Naive thymus-derived CD4-positive, alpha-beta T cell (primary cell): ENCODE data around the gene MRPL4. TPM values are rescaled to one million over a fixed set of nuclear protein-coding genes. Genes with fewer than 3 reads are reported as not detected.

ENCODE experiments used
- ATAC-seq: fragments of 150-1000 bp; cut with Tn5 transposase; 2 replicates; pipeline ENCODE4 v1.10.0; 2021; ENCODE audit warnings: mild to moderate bottlenecking, moderate library complexity
- CTCF ChIA-PET: fragments of 350-600 bp; sonication (Branson Sonifier 250); formaldehyde crosslinking; loops from one replicate; lab custom pipeline; 2021; ENCODE audit warnings: antibody characterized with exemption; lab: Charles Lee
- POLR2A ChIA-PET: fragments of 350-600 bp; sonication (Branson Sonifier 250); formaldehyde crosslinking; loops from one replicate; lab custom pipeline; 2021; ENCODE audit warnings: antibody characterized with exemption, inconsistent platforms; lab: Charles Lee
- DNase-seq, 9 donors: peaks; one replicate each; pipeline versions ENCODE4 v3.0.0 to v3.0.0-alpha.2; 2020 to 2022; ENCODE audit warnings: mixed read lengths in 1 of 9
- H3K27ac ChIP-seq: one replicate; pipeline ENCODE4 v1.7.0; 2013; ENCODE audit warnings: mild to moderate bottlenecking, low read depth, low read length, moderate library complexity
- H3K27me3 ChIP-seq, 2 donors: one replicate each; pipeline ENCODE4 v1.7.0; 2013; ENCODE audit warnings: low read length in 2 of 2, mild to moderate bottlenecking in 2 of 2, moderate library complexity in 2 of 2; ENCODE audit not compliant: control insufficient read depth in 2 of 2, insufficient read depth in 2 of 2
- H3K36me3 ChIP-seq, 3 experiments: 1 replicate in 2 of 3; 2 replicates in 1 of 3; pipeline ENCODE4 v1.7.0; 2013; ENCODE audit warnings: low read length in 3 of 3, mild to moderate bottlenecking in 3 of 3, moderate library complexity in 1 of 3; ENCODE audit not compliant: insufficient read depth in 3 of 3, control insufficient read depth in 2 of 3
- H3K4me1 ChIP-seq, 2 donors: one replicate each; pipeline ENCODE4 v1.7.0; 2013; ENCODE audit warnings: low read length in 2 of 2, mild to moderate bottlenecking in 2 of 2, moderate library complexity in 1 of 2; ENCODE audit not compliant: control insufficient read depth in 2 of 2, insufficient read depth in 2 of 2
- H3K4me3 ChIP-seq: 2 replicates; pipeline ENCODE4 v1.7.0; 2013; ENCODE audit warnings: mild to moderate bottlenecking, low read length
- H3K9me3 ChIP-seq, 3 experiments: 1 replicate in 2 of 3; 2 replicates in 1 of 3; pipeline ENCODE4 v1.7.0; 2013; ENCODE audit warnings: low read length in 3 of 3; ENCODE audit not compliant: control insufficient read depth in 2 of 3
- H3K27ac Mint-ChIP-seq, 9 donors: one replicate each; pipeline ENCODE4 v1.8.0; 2020 to 2022; ENCODE audit warnings: mixed read lengths in 9 of 9, mild to moderate bottlenecking in 8 of 9, moderate library complexity in 5 of 9, inconsistent platforms in 2 of 9
- H3K27me3 Mint-ChIP-seq, 5 donors: one replicate each; pipeline ENCODE4 v1.8.0; 2021 to 2022; ENCODE audit warnings: mixed read lengths in 5 of 5, mild to moderate bottlenecking in 1 of 5
- H3K36me3 Mint-ChIP-seq, 5 donors: one replicate each; pipeline ENCODE4 v1.8.0; 2020 to 2022; ENCODE audit warnings: mixed read lengths in 5 of 5, mild to moderate bottlenecking in 3 of 5, inconsistent platforms in 1 of 5
- H3K4me1 Mint-ChIP-seq, 7 donors: one replicate each; pipeline ENCODE4 v1.8.0; 2020 to 2022; ENCODE audit warnings: mixed read lengths in 7 of 7, mild to moderate bottlenecking in 3 of 7, inconsistent platforms in 1 of 7
- H3K4me3 Mint-ChIP-seq, 10 donors: one replicate each; pipeline ENCODE4 v1.8.0; 2020 to 2022; ENCODE audit warnings: mild to moderate bottlenecking in 10 of 10, mixed read lengths in 10 of 10, moderate library complexity in 6 of 10, inconsistent platforms in 2 of 10
- H3K9me3 Mint-ChIP-seq, 11 donors: one replicate each; pipeline ENCODE4 v1.8.0; 2020 to 2022; ENCODE audit warnings: mixed read lengths in 11 of 11, mild to moderate bottlenecking in 4 of 11, inconsistent platforms in 1 of 11, moderate library complexity in 1 of 11
- intact Hi-C, 2 donors: fragments of 100-400 bp; cut with micrococcal nuclease; formaldehyde crosslinking; loops; one replicate each; pipeline ENCODE4 v1.15.1; 2023
- polyA plus RNA-seq, 2 donors: library from polyadenylated mRNA; unstranded; fragments of 300-500 nt; fragmentation: Illumina TruSeq; gene quantifications; one replicate each; pipeline ENCODE4 v1.2.3, GENCODE V29; 2021
- total RNA-seq, 6 experiments: library from RNA in 5 of 6; stranded (reverse) in 5 of 6; gene quantifications; 1 replicate in 5 of 6; 2 replicates in 1 of 6; pipeline ENCODE4 v1.2.3 and lab custom pipeline; 2021 to 2026

The MRPL4 gene
- total and polyA plus RNA-seq, 7 experiments from 2014 or later, result 24.9 to 70.5 (median 40.7) TPM

DNA sequence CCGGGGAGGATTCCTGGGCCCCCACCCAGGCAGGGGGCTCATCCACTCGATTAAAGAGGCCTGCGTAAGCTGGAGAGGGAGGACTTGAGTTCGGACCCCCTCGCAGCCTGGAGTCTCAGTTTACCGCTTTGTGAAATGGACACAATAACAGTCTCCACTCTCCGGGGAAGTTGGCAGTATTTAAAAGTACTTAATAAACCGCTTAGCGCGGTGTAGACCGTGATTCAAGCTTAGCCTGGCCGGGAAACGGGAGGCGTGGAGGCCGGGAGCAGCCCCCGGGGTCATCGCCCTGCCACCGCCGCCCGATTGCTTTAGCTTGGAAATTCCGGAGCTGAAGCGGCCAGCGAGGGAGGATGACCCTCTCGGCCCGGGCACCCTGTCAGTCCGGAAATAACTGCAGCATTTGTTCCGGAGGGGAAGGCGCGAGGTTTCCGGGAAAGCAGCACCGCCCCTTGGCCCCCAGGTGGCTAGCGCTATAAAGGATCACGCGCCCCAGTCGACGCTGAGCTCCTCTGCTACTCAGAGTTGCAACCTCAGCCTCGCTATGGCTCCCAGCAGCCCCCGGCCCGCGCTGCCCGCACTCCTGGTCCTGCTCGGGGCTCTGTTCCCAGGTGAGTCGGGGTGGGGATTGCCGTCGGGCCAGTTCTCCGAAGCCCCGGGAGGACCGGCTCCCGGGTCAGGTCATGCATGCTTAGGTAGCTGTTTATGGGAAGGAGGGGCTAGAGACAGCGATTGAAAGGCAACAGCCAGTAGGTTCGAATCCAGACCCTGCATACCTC, 18.8 kb downstream of the MRPL4 start, which contains the start of gene ICAM1:
Gene ICAM1, plus strand, starts transcription at position 505 of the 779 bp plus-strand sequence. Its CDS starts 40 bp downstream, at position 545.
- Histone ChIP-seq H3K27ac (peak within 1 kb of the TSS; percentile 75), H3K36me3 (peaks cover 0 to 9% (median 0%) of the 10 kb centered on the region in 3 experiments), H3K4me3 (peak within 1 kb of the TSS; percentile 78), H3K27me3 (no peaks in the 10 kb centered on the region), H3K4me1 (peaks cover 7 to 13% of the 10 kb centered on the region in 2 donors), H3K9me3 (no peaks in the 10 kb centered on the region)
- H3K36me3 Mint-ChIP-seq, result peaks cover 0 to 14% (median 3%) of the 10 kb centered on the region in 5 donors
- H3K9me3 Mint-ChIP-seq, result no peaks in the 10 kb centered on the region
- ChIA-PET POLR2A (interaction anchor here (0.6 to 3.5 kb wide), 19 partner anchors 15 to 381 kb away, joined by 3 to 31 read pairs (median 4); partner anchors contain the start of genes FDX2, ICAM4, ICAM5 and MRPL4), CTCF (interaction anchor here (0.6 to 6.4 kb wide), 24 partner anchors 8 to 1115 kb away, joined by 3 to 146 read pairs (median 5); partner anchors contain the start of genes ICAM4 and TYK2)
- no peaks in the 10 kb centered on the region for H3K27me3 Mint-ChIP-seq
- intact Hi-C loops, result loop anchor here (1.0 to 5.0 kb wide), 4 partner anchors 18 to 296 kb away; partner anchors contain the start of genes ICAM5 (in 2 of the 2), TYK2 (in 2 of the 2), CDKN2D (in 1 of the 2) and KRI1 (in 1 of the 2)
- peaks cover 8 to 47% (median 23%) of the 10 kb centered on the region in 7 donors for H3K4me1 Mint-ChIP-seq
- peak within 1 kb of the TSS; percentile 80 to 88 (median 86) for H3K4me3 Mint-ChIP-seq
- peak; percentile 48 to 80 (median 56) for DNase-seq
- peak; percentile 71 for ATAC-seq
- peak within 1 kb of the TSS; percentile 79 to 96 (median 88) for H3K27ac Mint-ChIP-seq

GRCh38 chr19:10271543-10272086, 19.6 kb downstream of the MRPL4 start:
- Mint-ChIP-seq H3K9me3 (no peaks in the 10 kb centered on the region), H3K27me3 (no peaks in the 10 kb centered on the region), H3K36me3 (peaks cover 0 to 14% (median 3%) of the 10 kb centered on the region in 5 donors), H3K27ac (peak overlapping the region; percentile 59 to 96 (median 86)), H3K4me1 (peaks cover 8 to 47% (median 23%) of the 10 kb centered on the region in 7 donors), H3K4me3 (peak overlapping the region; percentile 80 to 88 (median 86))
- Histone ChIP-seq H3K4me1 (peaks cover 7 to 13% of the 10 kb centered on the region in 2 donors), H3K27me3 (no peaks in the 10 kb centered on the region), H3K9me3 (no peaks in the 10 kb centered on the region), H3K36me3 (peaks cover 0 to 9% (median 0%) of the 10 kb centered on the region in 3 experiments), H3K4me3 (peak overlapping the region; percentile 78), H3K27ac (peak overlapping the region; percentile 75)
- CTCF ChIA-PET, result interaction anchor here (0.6 to 6.4 kb wide), 16 partner anchors 9 to 341 kb away, joined by 3 to 146 read pairs (median 5); partner anchors contain the start of genes ICAM4 and TYK2
- POLR2A ChIA-PET, result interaction anchor here (0.6 to 3.5 kb wide), 17 partner anchors 15 to 380 kb away, joined by 3 to 31 read pairs (median 4); partner anchors contain the start of genes FDX2, ICAM4, ICAM5 and MRPL4
- DNase-seq (peak in 1 of 9 donors; percentile 12), ATAC-seq (peak; percentile 41)
- intact Hi-C loops, result loop anchor here (1.0 to 5.0 kb wide), 4 partner anchors 18 to 296 kb away; partner anchors contain the start of genes TYK2 (in 2 of the 2), CDKN2D (in 1 of the 2), ICAM5 (in 1 of the 2) and KRI1 (in 1 of the 2)

DNA sequence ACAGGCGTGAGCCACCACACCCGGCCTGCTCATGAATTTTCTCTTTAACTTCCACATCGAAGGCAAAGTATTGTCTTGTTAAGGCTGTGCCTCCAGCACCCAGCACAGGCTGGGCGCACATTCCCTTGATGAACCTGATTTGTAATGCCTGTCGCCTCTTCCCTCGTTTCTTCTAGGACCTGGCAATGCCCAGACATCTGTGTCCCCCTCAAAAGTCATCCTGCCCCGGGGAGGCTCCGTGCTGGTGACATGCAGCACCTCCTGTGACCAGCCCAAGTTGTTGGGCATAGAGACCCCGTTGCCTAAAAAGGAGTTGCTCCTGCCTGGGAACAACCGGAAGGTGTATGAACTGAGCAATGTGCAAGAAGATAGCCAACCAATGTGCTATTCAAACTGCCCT, 22.6 kb downstream of the MRPL4 start:
- POLR2A ChIA-PET, result interaction anchor here (1.1 kb wide), 1 partner anchor 13 kb away, joined by 3 read pairs; no protein-coding TSS in a partner anchor
- Mint-ChIP-seq H3K27ac (peak overlapping the region in 4 of 9 donors; percentile 38 to 50 (median 44)), H3K9me3 (no peaks in the 10 kb centered on the region)

DNA sequence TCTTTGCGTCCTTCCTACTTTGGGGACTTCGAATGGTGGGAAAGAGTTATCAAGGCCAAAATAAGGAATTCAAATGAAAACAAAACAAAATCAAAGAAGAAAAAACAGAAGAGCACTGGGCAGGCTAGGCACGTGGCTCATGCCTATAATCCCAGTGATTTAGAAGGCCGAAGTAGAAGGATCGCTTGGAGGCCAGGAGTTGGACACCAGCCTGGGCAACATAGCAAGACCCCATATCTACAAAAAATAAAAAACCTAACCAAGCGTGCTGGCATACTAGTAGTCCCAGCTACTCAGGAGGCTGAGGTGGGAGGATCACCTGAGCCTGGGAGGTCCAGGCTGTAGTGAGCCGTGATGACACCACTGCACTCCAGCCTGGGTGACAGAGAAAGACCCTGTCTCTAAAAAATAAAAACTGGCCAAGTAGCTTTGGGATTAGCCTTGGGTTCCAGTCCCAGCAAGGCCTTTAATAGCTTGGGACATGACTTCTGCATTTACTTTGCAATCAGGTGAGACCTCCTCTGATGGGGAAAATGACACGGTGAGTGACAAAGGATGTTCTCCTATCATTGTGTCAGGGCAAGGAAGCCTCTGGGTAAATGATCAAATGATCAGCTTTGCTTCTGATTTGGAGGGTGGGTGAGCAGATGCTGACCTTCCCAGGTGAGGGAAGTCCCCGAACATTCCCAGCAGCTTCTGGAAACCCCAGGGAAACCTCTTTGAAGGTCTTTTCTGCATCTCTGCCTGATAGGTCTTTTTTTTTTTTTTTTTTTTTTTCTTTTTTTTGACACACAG, 26.0 kb downstream of the MRPL4 start:
- peaks cover 0 to 3% of the 10 kb centered on the region in 2 donors for H3K4me1 ChIP-seq
- POLR2A ChIA-PET, result no interaction called here
- intact Hi-C loops, result no loop called here
- CTCF ChIA-PET, result interaction anchor here (0.8 to 1.2 kb wide), 2 partner anchors 8 to 113 kb away, joined by 4 read pairs; no protein-coding TSS in a partner anchor
- H3K9me3 Mint-ChIP-seq, result no peaks in the 10 kb centered on the region
- no peak for ATAC-seq
- H3K27ac ChIP-seq, result no peak overlapping the region
- peak overlapping the region in 1 of 9 donors; percentile 9 for H3K27ac Mint-ChIP-seq
- no peaks in the 10 kb centered on the region for H3K27me3 Mint-ChIP-seq
- H3K4me3 Mint-ChIP-seq, result no peak overlapping the region
- peaks cover 0 to 24% (median 16%) of the 10 kb centered on the region in 5 donors for H3K36me3 Mint-ChIP-seq
- peaks cover 0 to 17% (median 0%) of the 10 kb centered on the region in 3 experiments for H3K36me3 ChIP-seq
- H3K9me3 ChIP-seq, result no peaks in the 10 kb centered on the region
- no peak overlapping the region for H3K4me3 ChIP-seq
- DNase-seq, result no peak
- peaks cover 8 to 33% (median 9%) of the 10 kb centered on the region in 7 donors for H3K4me1 Mint-ChIP-seq
- no peaks in the 10 kb centered on the region for H3K27me3 ChIP-seq

More for the DNA sequence above, 22.6 kb downstream of the MRPL4 start:
- Histone ChIP-seq H3K27me3 (no peaks in the 10 kb centered on the region), H3K27ac (no peak overlapping the region), H3K4me1 (peaks cover 6 to 13% of the 10 kb centered on the region in 2 donors), H3K36me3 (peaks cover 0 to 17% (median 0%) of the 10 kb centered on the region in 3 experiments), H3K4me3 (no peak overlapping the region), H3K9me3 (no peaks in the 10 kb centered on the region)
- DNase-seq (no peak), ATAC-seq (no peak)
- Mint-ChIP-seq H3K4me3 (peak overlapping the region in 1 of 10 donors; percentile 45), H3K4me1 (peaks cover 8 to 50% (median 28%) of the 10 kb centered on the region in 7 donors), H3K36me3 (peaks cover 0 to 18% (median 12%) of the 10 kb centered on the region in 5 donors), H3K27me3 (no peaks in the 10 kb centered on the region)
- CTCF ChIA-PET, result interaction anchor here (1.1 to 1.5 kb wide), 2 partner anchors 114 to 116 kb away, joined by 4 to 15 read pairs; no protein-coding TSS in a partner anchor
- intact Hi-C loops, result loop anchor here (5.0 kb wide), 2 partner anchors 58 to 293 kb away; partner anchors contain the start of genes CDKN2D (in 1 of the 2), KRI1 (in 1 of the 2) and RAVER1 (in 1 of the 2)

- Mint-ChIP-seq H3K4me1 (peaks cover 7 to 34% (median 9%) of the 10 kb centered on the region in 7 donors), H3K9me3 (no peaks in the 10 kb centered on the region), H3K27me3 (no peaks in the 10 kb centered on the region), H3K27ac (peak overlapping the region in 1 of 9 donors; percentile 7), H3K4me3 (peak overlapping the region in 1 of 10 donors; percentile 20), H3K36me3 (peaks cover 0 to 24% (median 16%) of the 10 kb centered on the region in 5 donors)
- intact Hi-C loops, result no loop called here
- H3K27me3 ChIP-seq, result no peaks in the 10 kb centered on the region
- H3K36me3 ChIP-seq, result peaks cover 0 to 26% (median 0%) of the 10 kb centered on the region in 3 experiments
- DNase-seq (no peak), ATAC-seq (no peak)
- peaks cover 0 to 3% of the 10 kb centered on the region in 2 donors for H3K4me1 ChIP-seq
- ChIA-PET POLR2A (no interaction called here), CTCF (interaction anchor here (0.8 to 1.2 kb wide), 2 partner anchors 9 to 112 kb away, joined by 4 read pairs; no protein-coding TSS in a partner anchor)
- H3K9me3 ChIP-seq, result no peaks in the 10 kb centered on the region
- no peak overlapping the region for H3K27ac ChIP-seq
- no peak overlapping the region for H3K4me3 ChIP-seq
Observed at GRCh38 chr19:10278935-10279334, 26.9 kb downstream of the MRPL4 start.
